GM21528 (cell line): ENCODE results near the gene ARPP19.
A peak's percentile ranks its signal among the peaks of the same experiment; 100 is the strongest.
"Not testable (repeated sequence)": the region's sequence is repeated elsewhere in the genome, so short reads cannot be mapped to it uniquely, and the experiment has no call there.

ENCODE experiments used
- ATAC-seq: cut with Tn5 transposase; IDR thresholded peaks from one replicate; pipeline ENCODE4 v1.9.1; 2021; ENCODE audit warnings: mild to moderate bottlenecking, moderate library complexity; ENCODE audit not compliant: unreplicated experiment, low FRiP score

Gene ARPP19

GRCh38 chr15:52568601-52569585 lies at the start of gene ARPP19:
ARPP19 (minus strand) TSS chr15:52569030; CDS start chr15:52568892, 138 bp downstream.
- peak; percentile 65 for ATAC-seq

GRCh38 chr15:52617026-52617425 lies 48.2 kb upstream of the ARPP19 start:
- no peak for ATAC-seq

GRCh38 chr15:52615302-52615701 lies 46.5 kb upstream of the ARPP19 start:
- ATAC-seq, result no peak

- no peak for ATAC-seq
Measured at GRCh38 chr15:52609593-52609992, 40.8 kb upstream of the ARPP19 start.

GRCh38 chr15:52584414-52584813 lies 15.6 kb upstream of the ARPP19 start:
- ATAC-seq, result no peak

GRCh38 chr15:52579852-52580251 lies 11.0 kb upstream of the ARPP19 start:
- ATAC-seq, result no peak

GRCh38 chr15:52576692-52577091 lies 7.9 kb upstream of the ARPP19 start:
- no peak for ATAC-seq

GRCh38 chr15:52575573-52575972 lies 6.7 kb upstream of the ARPP19 start:
- not testable (repeated sequence) for ATAC-seq

- ATAC-seq, result no peak
Measured at GRCh38 chr15:52575072-52575471, 6.2 kb upstream of the ARPP19 start.

GRCh38 chr15:52574623-52575022 lies 5.8 kb upstream of the ARPP19 start:
- ATAC-seq, result not testable (repeated sequence)

- ATAC-seq, result peak; percentile 34
Measured at GRCh38 chr15:52567871-52568600, 794 bp downstream of the ARPP19 start.

GRCh38 chr15:52566889-52567288 lies 1.9 kb downstream of the ARPP19 start:
- ATAC-seq, result no peak

GRCh38 chr15:52565417-52566358 lies 3.1 kb downstream of the ARPP19 start:
- ATAC-seq, result not testable (repeated sequence)

- no peak for ATAC-seq
Measured at GRCh38 chr15:52563501-52564060, 5.2 kb downstream of the ARPP19 start.

GRCh38 chr15:52559575-52559974 lies 9.3 kb downstream of the ARPP19 start:
- peak; percentile 48 for ATAC-seq

GRCh38 chr15:52559022-52559421 lies 9.8 kb downstream of the ARPP19 start:
- peak; percentile 3 for ATAC-seq

- ATAC-seq, result no peak
Measured at GRCh38 chr15:52558196-52558595, 10.6 kb downstream of the ARPP19 start.

GRCh38 chr15:52557274-52557641 lies 11.6 kb downstream of the ARPP19 start:
- no peak for ATAC-seq

GRCh38 chr15:52556524-52557273 lies 12.1 kb downstream of the ARPP19 start:
- no peak for ATAC-seq
